HepG2 (cell line): ENCODE results near the gene AQP10. TPM values are rescaled to one million over a fixed set of nuclear protein-coding genes. Genes with fewer than 3 reads are reported as not detected.
A peak's percentile ranks its signal among the peaks of the same experiment; 100 is the strongest.

Source experiments
- ATAC-seq: fragments of 200-7000 bp; cut with Tn5 transposase; 3 replicates; pipeline ENCODE4 v1.9.1; 2020; ENCODE audit warnings: mild to moderate bottlenecking, moderate library complexity
- BruUV-seq: library from RNA; stranded (reverse); fragments of 400-500 nt; replicated peaks from 2 replicates; lab custom pipeline; 2021; lab: Mats Ljungman, UMichigan
- CTCF ChIA-PET: fragments of 300-600 bp; formaldehyde crosslinking; extraction: SDS; loops from one replicate; lab custom pipeline; 2021; ENCODE audit warnings: low total read pairs, inconsistent platforms, low intra/inter-chr PET ratio; lab: Yijun Ruan, JAX
- POLR2A ChIA-PET: fragments of 350-600 bp; sonication (Branson Sonifier 250); formaldehyde crosslinking; loops from one replicate; lab custom pipeline; 2020; ENCODE audit warnings: antibody characterized with exemption, inconsistent platforms; lab: Yijun Ruan, JAX
- DNase-seq: peaks from one replicate; pipeline ENCODE4 v3.0.0-alpha.2; 2015; ENCODE audit warnings: low spot score
- FAIRE-seq: peaks from 3 replicates; lab custom pipeline; 2011; peaks lifted over from hg19 to GRCh38; lab: Jason Lieb, UNC
- H2AFZ ChIP-seq: one replicate; pipeline ENCODE4 v1.6.1; 2011; ENCODE audit warnings: low read length, inconsistent platforms
- H3K27ac ChIP-seq: fragments of 300-600 bp; 3 replicates; pipeline ENCODE4 v1.8.0; 2011; ENCODE audit warnings: mixed run types, mild to moderate bottlenecking, mixed read lengths, low read length, inconsistent platforms; ENCODE audit not compliant: insufficient read depth; ENCODE audit errors: extremely low read length
- H3K27me3 ChIP-seq, 2 experiments: fragments of 200-600 bp in 1 of 2; 2 replicates in 1 of 2; 3 replicates in 1 of 2; pipeline versions ENCODE4 v1.6.0 to v1.8.0; 2011; ENCODE audit warnings: low read length in 2 of 2, mild to moderate bottlenecking in 2 of 2, moderate library complexity in 2 of 2, inconsistent platforms in 1 of 2; ENCODE audit not compliant: insufficient read depth in 2 of 2, control insufficient read depth in 1 of 2
- H3K36me3 ChIP-seq, 2 experiments: fragments of 200-600 bp in 1 of 2; replicated peaks in 1 of 2; 2 replicates in 1 of 2; 3 replicates in 1 of 2; pipeline versions ENCODE4 v1.5.1 to v1.8.0; 2011; ENCODE audit warnings: low read length in 2 of 2, inconsistent platforms in 1 of 2; ENCODE audit not compliant: insufficient read depth in 2 of 2, control insufficient read depth in 1 of 2
- H3K4me1 ChIP-seq: 2 replicates; pipeline ENCODE4 v1.5.1; 2012; ENCODE audit warnings: low read length, inconsistent platforms; ENCODE audit not compliant: insufficient read depth
- H3K4me2 ChIP-seq: 2 replicates; pipeline ENCODE4 v1.6.0; 2011; ENCODE audit warnings: low read depth, low read length, inconsistent platforms
- H3K4me3 ChIP-seq, 3 experiments: fragments of 200-600 bp in 1 of 3; sonication (generic), shearing (Covaris generic) in 1 of 3; replicated peaks in 1 of 3; 2 replicates each; pipeline ENCODE4 v1.5.1; 2011 to 2016; ENCODE audit warnings: low read length in 3 of 3, inconsistent platforms in 2 of 3, low read depth in 2 of 3, mild to moderate bottlenecking in 2 of 3, control low read depth in 1 of 3, mixed read lengths in 1 of 3; ENCODE audit not compliant: insufficient read depth in 1 of 3
- H3K79me2 ChIP-seq: one replicate; pipeline ENCODE4 v1.6.1; 2011; ENCODE audit warnings: low read length, inconsistent platforms; ENCODE audit not compliant: insufficient read depth
- H3K9ac ChIP-seq: 2 replicates; pipeline ENCODE4 v1.6.0; 2011; ENCODE audit warnings: mild to moderate bottlenecking, low read depth, low read length, inconsistent platforms; ENCODE audit not compliant: insufficient read depth
- H3K9me3 ChIP-seq: 2 replicates; pipeline ENCODE4 v1.5.1; 2012; ENCODE audit warnings: mild to moderate bottlenecking, low read length
- H4K20me1 ChIP-seq: 2 replicates; pipeline ENCODE4 v1.6.0; 2011; ENCODE audit warnings: inconsistent platforms, mild to moderate bottlenecking, low read length, moderate library complexity; ENCODE audit not compliant: insufficient read depth
- FOXA3 ChIP-seq: IDR thresholded peaks from 2 replicates; pipeline ENCODE4 v1.6.1; 2016; ENCODE audit warnings: missing genetic modification reagents, missing compliant biosample characterization
- LCORL ChIP-seq, 2 experiments: fragments of 450-650 bp in 1 of 2; sonication (generic) in 1 of 2; formaldehyde crosslinking in 1 of 2; IDR thresholded peaks; 2 replicates each; pipeline versions ENCODE4 v1.5.0 to v1.6.1; 2017 to 2020; ENCODE audit warnings: antibody characterized with exemption in 1 of 2, missing genetic modification reagents in 1 of 2
- MAZ ChIP-seq, 2 experiments: sonication (generic) in 1 of 2; formaldehyde crosslinking in 1 of 2; IDR thresholded peaks; 2 replicates each; pipeline versions ENCODE4 v1.5.0 to v1.6.1; 2012 to 2020; ENCODE audit warnings: low read depth in 2 of 2, mild to moderate bottlenecking in 2 of 2, borderline replicate concordance in 1 of 2, improper control_type of control experiment in 1 of 2, low read length in 1 of 2, missing genetic modification reagents in 1 of 2, moderate library complexity in 1 of 2
- RBM22 ChIP-seq: fragments of 200-400 bp; formaldehyde crosslinking; optimal IDR thresholded peaks from 2 replicates; pipeline ENCODE3; 2017; ENCODE audit warnings: mild to moderate bottlenecking, low read length, moderate library complexity
- ZFP36 ChIP-seq: fragments of 150-350 bp; IDR thresholded peaks from 2 replicates; pipeline ENCODE4 v1.6.1; 2018; ENCODE audit warnings: borderline replicate concordance, low read length, low read depth; ENCODE audit not compliant: partially characterized antibody
- ZFP91 ChIP-seq: sonication (generic); formaldehyde crosslinking; IDR thresholded peaks from 2 replicates; pipeline ENCODE4 v1.9.0; 2022; ENCODE audit warnings: missing genetic modification reagents, mild to moderate bottlenecking, borderline replicate concordance
- ZHX1 ChIP-seq: sonication (generic); formaldehyde crosslinking; IDR thresholded peaks from 2 replicates; pipeline ENCODE4 v1.8.1; 2022; ENCODE audit warnings: low read depth, mild to moderate bottlenecking, missing genetic modification reagents
- ZKSCAN8 ChIP-seq: IDR thresholded peaks from 2 replicates; pipeline ENCODE4 v1.6.1; 2016; ENCODE audit warnings: borderline replicate concordance, missing genetic modification reagents, missing compliant biosample characterization
- ZNF121 ChIP-seq: sonication (generic); formaldehyde crosslinking; IDR thresholded peaks from 2 replicates; pipeline ENCODE4 v1.5.0; 2020; ENCODE audit warnings: mild to moderate bottlenecking, missing genetic modification reagents
- ZNF652 ChIP-seq: IDR thresholded peaks from 2 replicates; pipeline ENCODE4 v1.6.1; 2016; ENCODE audit warnings: low read depth, borderline replicate concordance
- ZZZ3 ChIP-seq: sonication (generic); formaldehyde crosslinking; IDR thresholded peaks from 2 replicates; pipeline ENCODE4 v1.4.0; 2020; ENCODE audit warnings: missing genetic modification reagents, mild to moderate bottlenecking, borderline replicate concordance
- WGBS: methylation state at CpG from one replicate; pipeline ENCODE4 v1.1.6; 2017; ENCODE audit warnings: low lambda C conversion rate; 5-methylcytosine and 5-hydroxymethylcytosine counted together
- in situ Hi-C: cut with HindIII; loops from 2 replicates; pipeline ENCODE4 v1.10.0; 2017; ENCODE audit warnings: low pct_unique_long_range_greater_than_20kb; ENCODE audit not compliant: extremely low pct_ligation_motif_present
- intact Hi-C: fragments of 100-400 bp; cut with micrococcal nuclease; formaldehyde crosslinking; loops from one replicate; pipeline ENCODE4 v1.10.0; 2022; ENCODE audit not compliant: unreplicated experiment
- polyA plus RNA-seq, 8 experiments: library from polyadenylated mRNA; depleted of rRNA in 3 of 8; stranded (reverse) in 7 of 8; unstranded in 1 of 8; fragments of >200 nt; fragmentation: Illumina TruSeq in 4 of 8; extraction: Trizol in 4 of 8; gene quantifications; 2 replicates each; pipeline versions ENCODE4 v1.2.1 to v1.2.3, GENCODE V29; 2011 to 2016; ENCODE audit warnings: low read depth in 4 of 8, missing spikeins in 1 of 8, mixed read lengths in 1 of 8; ENCODE audit not compliant: insufficient read depth in 1 of 8
- total RNA-seq, 5 experiments: library from RNA; depleted of rRNA; stranded (reverse); fragments of >200 nt; fragmentation: Illumina TruSeq; extraction: Trizol; gene quantifications; 2 replicates each; pipeline ENCODE4 v1.2.3, GENCODE V29; 2016; ENCODE audit warnings: low read depth in 1 of 5

Gene AQP10
- total and polyA plus RNA-seq, 2 of the 13 experiments (the other 11 are each of a cell fraction or from before 2014, with no cell fraction given), result 0.30 TPM; not detected in 1

- no peak for TF ChIP-seq ZFP36
- TF ChIP-seq RBM22, result no peak
- TF ChIP-seq ZZZ3 (CRISPR knock-in tag), result no peak
- TF ChIP-seq ZHX1, result no peak
- TF ChIP-seq, all 625 proteins: peak for 62
Measured at GRCh38 chr1:154325583-154326545, 5.0 kb downstream of the AQP10 start (continued).

- CTCF ChIA-PET, result interaction anchor here (0.6 to 4.4 kb wide), 3 partner anchors 9 to 115 kb away, joined by 3 to 100 read pairs (median 4); no protein-coding TSS in a partner anchor
- intact Hi-C loops (loop anchor here (1.0 kb wide), 1 partner anchor 8 kb away; no protein-coding TSS in a partner anchor), in situ Hi-C loops (no loop called here)
- Histone ChIP-seq H3K9me3 (no peaks in the 10 kb centered on the region), H3K9ac (peak overlapping the region; percentile 69), H3K36me3 (peaks cover 4 to 17% of the 10 kb centered on the region in 2 experiments), H4K20me1 (no peaks in the 10 kb centered on the region), H3K27me3 (peaks cover 7 to 9% of the 10 kb centered on the region in 2 experiments; a peak in 3 of 5 replicates), H3K4me2 (peak overlapping the region; percentile 98), H3K79me2 (peaks cover 9% of the 10 kb centered on the region), H3K4me3 (peak overlapping the region; percentile 77 to 88 (median 79); a peak in 5 of 6 replicates), H3K4me1 (peaks cover 25% of the 10 kb centered on the region), H2AFZ (no peak overlapping the region), H3K27ac (peak overlapping the region; percentile 54)
- TSS peak; percentile 58 for BruUV-seq
- no peak for FAIRE-seq
- DNase-seq, result no peak
- WGBS, result 86% methylated on average over 6 of the region's 6 CpGs
- no peak for ATAC-seq
- POLR2A ChIA-PET, result interaction anchor here (0.5 to 3.6 kb wide), 10 partner anchors 8 to 336 kb away, joined by 3 to 126 read pairs (median 4); partner anchors contain the start of genes RPS27 and UBAP2L
- no peak for TF ChIP-seq MAZ (IDR thresholded peaks at IDR 0.05; ENCODE audit: borderline replicate concordance, low read depth, low read length)
- TF ChIP-seq MAZ (CRISPR knock-in tag; IDR thresholded peaks at IDR 0.05; ENCODE audit: low read depth), result no peak
- TF ChIP-seq ZNF652 (CRISPR knock-in tag), result peak; percentile 73
- peak; percentile 4; the same call in 1 of the 2 replicates for TF ChIP-seq ZNF121
- TF ChIP-seq ZFP91, result 0 out of 2 replicates have a peak, but pooled peaks have one; percentile 4
- TF ChIP-seq FOXA3 (CRISPR knock-in tag), result 0 out of 2 replicates have a peak, but pooled peaks have one; percentile 2
- no peak for TF ChIP-seq LCORL (IDR thresholded peaks at IDR 0.05)
- TF ChIP-seq LCORL (CRISPR knock-in tag; IDR thresholded peaks at IDR 0.05), result 0 out of 2 replicates have a peak, but pooled peaks have one; percentile 4
- TF ChIP-seq ZKSCAN8 (CRISPR knock-in tag), result 0 out of 2 replicates have a peak, but pooled peaks have one; percentile 7
Measured at GRCh38 chr1:154326546-154327465, 5.9 kb downstream of the AQP10 start.
